Embryonic facial prominence (tissue), 1 donor: ENCODE measurements around the gene SENP8.
"Not testable (repeated sequence)": the region's sequence is repeated elsewhere in the genome, so short reads cannot be mapped to it uniquely, and the experiment has no call there.

Source experiments
- DNase-seq: peaks from one replicate; pipeline ENCODE4 v3.0.0-alpha.2; 2016; ENCODE audit errors: extremely low spot score

SENP8 gene

DNA sequence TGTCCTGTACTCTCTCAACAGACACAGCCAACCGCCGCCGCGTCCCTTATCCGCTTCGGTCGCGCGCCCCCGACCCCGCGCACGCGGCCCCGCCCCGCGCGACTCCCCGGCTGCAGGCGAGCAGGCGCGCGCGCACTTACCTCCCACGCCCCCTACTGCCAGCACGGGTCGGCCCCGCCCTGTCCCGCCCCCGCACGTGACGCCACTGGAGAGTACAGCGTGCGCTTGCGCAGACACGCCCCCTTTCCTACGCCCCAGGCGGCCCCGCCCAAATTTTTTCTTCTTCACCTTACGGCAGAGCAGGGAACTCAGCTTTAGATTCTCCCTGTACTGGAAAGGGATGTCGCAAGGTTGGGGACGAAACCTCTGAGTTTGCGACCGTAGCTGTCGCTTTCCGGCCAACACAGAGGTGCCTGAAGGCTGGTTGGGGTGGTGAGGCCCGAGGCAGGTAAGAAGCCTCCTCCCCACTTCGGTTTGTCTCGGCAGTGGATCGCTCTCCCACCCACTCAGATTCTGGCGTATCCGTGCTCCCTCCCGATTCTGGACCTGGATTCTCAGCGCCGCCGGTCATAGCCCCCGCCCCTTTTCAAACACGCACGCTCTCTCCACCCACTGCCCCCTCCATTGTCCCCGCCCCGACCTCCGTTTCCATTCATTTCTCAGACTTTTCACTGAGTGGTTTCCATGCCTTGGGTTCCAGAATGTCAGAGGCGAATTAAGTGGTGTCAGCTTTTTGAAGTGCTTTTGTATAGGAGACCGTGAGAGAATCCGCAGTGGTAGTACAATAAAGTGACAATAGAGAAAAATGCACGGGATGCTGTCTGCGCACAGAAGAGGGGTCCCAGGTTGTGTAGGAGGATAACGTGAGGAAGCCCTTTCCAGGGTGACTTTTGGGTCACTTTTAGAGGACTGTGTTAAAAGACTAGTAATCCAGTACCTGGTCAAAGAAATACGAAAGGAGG is at the start of gene SENP8, which contains the start of gene MYO9A:
TSS of gene SENP8 (plus strand) at position 387 of the 962 bp plus-strand sequence. CDS start 21,221 bp downstream, outside the sequence.
TSS of gene MYO9A (minus strand) at position 134 of the 962 bp plus-strand sequence. CDS start 71,587 bp downstream, outside the sequence.
- DNase-seq: peak; percentile 95

- no peak for DNase-seq
Measured at GRCh38 chr15:72068856-72069255, 49.3 kb upstream of the SENP8 start.

DNA sequence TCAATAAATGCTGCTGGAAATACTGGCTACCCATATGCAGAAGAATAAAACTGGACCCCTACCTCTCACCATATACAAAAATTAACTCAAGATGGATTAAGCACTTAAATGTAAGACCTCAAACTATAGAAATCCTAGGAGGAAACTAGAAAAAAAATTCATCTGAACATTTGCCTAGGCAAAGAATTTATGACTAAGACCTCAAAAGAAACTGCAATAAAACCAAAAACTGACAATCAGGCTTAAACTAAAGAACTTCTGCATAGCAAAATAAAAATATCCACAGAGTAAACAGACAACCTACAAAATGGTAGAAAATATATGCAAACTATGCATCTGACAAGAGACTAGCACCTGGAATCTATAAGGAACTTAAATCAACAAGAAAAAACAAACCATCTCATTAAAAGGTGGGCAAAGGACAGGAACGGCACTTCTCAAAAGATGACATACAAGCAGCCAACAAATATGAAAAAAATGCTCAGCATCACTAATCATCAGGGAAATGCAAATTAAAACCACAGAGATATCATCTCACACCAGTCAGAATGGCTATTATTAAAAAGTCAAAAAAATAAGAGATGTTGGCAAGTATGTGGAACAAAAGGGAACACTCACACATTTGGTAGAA is 47.3 kb upstream of the SENP8 start:
- no peak for DNase-seq

DNA sequence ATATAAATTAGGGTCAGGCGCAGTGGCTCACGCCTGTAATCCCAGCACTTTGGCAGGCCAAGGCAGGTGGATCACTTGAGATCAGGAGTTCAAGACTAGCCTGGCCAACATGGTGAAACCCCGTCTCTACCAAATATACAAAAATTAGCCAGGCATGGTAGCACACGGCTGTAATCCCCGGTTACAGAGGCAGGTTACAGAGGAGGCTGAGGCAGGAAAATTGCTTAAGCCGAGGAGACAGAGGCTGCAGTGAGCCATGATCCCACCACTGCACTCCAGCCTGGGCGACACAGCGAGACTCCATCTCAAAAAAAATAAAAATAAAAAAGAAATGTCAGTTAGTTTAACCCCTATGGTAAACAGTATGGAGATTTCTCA is 46.8 kb upstream of the SENP8 start:
- not testable (repeated sequence) for DNase-seq

DNA sequence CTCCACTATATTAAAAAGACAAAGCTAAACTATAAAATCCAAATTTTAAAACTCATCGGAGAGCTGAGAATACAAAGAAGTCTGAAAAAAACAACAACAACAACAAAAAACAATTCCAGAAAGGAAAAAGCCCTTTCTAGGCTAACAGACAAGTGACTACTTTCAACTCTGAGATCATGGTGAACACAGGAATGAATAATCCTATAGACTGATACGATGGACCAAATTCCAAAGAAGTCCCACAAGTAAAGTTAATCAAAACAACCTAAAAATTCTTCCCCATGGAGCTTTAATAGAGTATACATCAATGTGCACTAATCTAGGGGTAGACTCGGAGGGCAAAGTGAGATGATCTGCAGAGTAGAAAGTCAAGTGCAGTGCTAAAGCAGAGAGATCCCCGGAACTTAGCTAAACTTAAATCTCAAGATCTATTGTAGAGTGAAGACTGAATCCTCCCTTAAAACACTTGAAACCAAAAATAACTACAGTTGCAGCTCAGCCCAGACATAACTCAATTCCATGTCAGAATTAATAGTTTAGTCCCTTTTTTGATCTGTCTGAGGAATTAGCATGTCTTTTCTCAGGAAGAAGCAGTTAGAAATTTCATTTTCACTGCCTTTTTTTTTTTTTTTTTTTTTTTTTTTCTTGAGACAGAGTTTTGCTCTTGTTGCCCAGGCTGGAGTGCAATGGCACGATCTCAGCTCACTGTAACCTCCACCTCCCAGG is 43.7 kb upstream of the SENP8 start:
- DNase-seq: no peak

DNA sequence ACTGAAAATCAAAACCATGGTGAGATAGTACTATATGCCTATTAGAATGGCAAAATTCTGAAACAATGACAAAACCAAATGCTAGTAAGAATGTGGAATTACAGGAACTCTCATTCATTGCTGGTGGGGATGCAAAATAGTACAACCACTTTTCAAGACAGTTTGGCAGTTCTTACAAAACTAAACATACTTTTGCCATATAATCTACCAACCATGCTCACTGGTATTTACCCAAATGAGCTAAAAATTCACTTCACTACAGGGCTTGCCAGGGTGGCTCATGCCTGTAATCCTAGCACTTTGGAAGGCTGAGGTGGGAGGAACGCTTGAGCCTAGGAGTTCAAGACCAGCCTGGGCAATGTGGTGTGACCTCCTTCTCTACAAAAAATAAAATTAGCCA is 40.3 kb upstream of the SENP8 start:
- no peak for DNase-seq

GRCh38 chr15:72078887-72079286 is 39.3 kb upstream of the SENP8 start:
- DNase-seq: no peak

DNA sequence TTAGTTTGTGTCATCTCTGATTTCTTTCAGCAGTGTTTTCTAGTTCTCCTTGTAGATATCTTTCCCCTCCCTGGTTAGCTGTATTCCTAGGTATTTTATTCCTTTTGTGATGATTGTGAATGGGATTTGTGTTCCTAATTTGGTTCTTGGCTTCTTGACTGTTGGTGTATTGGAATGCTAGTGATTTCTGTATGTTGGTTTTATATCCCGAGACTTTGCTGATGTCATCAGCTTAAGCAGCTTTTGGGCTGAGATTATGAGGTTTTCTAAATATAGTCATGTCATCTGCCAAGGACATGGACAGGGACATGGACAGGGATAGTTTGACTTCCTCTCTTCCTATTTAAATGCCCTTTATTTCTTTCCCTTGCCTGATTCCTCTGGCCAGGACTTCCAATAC is 36.0 kb upstream of the SENP8 start:
- DNase-seq: no peak

- no peak for DNase-seq
Measured at GRCh38 chr15:72086010-72086697, 32.0 kb upstream of the SENP8 start.

GRCh38 chr15:72086920-72087648 is 31.1 kb upstream of the SENP8 start:
- no peak for DNase-seq

GRCh38 chr15:72092006-72092405 is 26.2 kb upstream of the SENP8 start:
- DNase-seq: no peak

DNA sequence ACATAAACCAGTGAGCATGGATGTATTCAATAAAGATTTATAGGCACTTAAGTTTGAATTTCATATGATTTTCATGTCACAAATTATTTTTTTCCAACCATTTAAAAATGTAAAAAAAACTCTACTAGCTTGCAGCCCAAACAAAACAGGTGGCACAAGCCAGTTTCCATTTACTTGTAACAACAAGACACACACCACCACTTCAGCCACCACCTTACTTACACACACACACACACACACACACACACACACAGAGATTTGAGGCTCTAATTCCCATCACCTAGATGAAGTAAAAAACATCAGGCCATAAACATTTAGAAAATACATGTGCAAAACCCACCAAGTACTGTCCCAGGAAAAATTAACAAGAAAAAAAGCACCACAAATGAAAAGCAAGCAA is 25.5 kb upstream of the SENP8 start:
- no peak for DNase-seq

GRCh38 chr15:72096796-72097195 is 21.4 kb upstream of the SENP8 start:
- no peak for DNase-seq

DNA sequence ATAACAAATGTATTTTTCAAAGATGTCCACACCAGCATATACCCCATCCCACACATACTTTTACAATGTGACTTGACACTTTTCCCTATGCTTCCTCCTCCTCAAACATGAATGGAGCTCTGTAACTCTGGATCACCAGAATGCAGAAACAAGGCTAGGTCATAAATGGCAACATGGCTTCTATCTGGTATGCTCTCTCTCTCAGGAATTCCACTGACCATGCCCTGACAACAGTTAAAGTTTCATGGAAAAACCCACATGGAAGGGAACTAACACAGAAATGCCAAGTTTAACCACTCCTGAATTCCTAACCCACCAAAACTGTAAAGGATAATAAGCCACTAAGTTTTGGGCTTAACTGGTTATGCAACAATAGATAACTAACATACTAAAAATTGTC is 20.2 kb upstream of the SENP8 start:
- DNase-seq: no peak

GRCh38 chr15:72099155-72099554 is 19.0 kb upstream of the SENP8 start:
- no peak for DNase-seq

- DNase-seq: not testable (repeated sequence)
Measured at GRCh38 chr15:72100551-72100950, 17.7 kb upstream of the SENP8 start.

DNA sequence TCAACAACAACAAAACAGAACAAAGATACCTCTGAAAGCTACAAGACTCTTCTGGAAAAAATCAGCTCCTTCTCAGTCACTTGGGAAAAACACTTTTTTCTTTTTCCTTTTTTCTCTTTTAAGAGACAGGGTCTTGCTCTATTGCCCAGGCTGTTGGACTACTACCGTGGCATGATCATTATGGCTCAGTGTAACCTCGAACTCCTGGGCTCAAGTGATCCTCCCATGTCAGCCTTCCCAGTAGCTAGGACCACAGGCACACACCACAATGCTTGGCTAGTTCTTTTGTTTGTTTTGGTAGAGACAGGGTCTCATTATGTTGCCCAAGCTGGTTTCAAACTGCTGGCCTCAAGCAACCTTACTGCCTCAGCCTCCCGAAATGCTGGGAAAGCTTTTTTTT is 13.1 kb upstream of the SENP8 start:
- DNase-seq: no peak

GRCh38 chr15:72106068-72106467 is 12.1 kb upstream of the SENP8 start:
- DNase-seq: no peak

DNA sequence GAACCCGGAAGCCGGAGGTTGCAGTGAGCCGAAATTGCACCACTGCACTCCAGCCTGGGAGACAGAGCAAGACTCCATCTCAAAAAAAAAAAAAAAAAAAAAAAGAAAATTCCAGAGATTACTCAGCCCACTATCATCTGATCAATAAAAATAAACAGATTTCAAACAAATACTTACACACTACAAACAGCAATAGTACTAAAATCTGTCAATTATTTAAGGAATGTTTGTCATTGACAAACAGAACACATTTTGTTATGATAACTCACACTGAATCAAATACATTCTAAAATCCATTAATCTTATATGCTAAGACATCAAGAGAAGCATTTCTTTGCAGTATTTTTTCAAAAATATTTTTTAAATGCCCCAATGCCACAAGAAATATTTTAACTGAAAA is 7.8 kb upstream of the SENP8 start:
- DNase-seq: no peak

DNA sequence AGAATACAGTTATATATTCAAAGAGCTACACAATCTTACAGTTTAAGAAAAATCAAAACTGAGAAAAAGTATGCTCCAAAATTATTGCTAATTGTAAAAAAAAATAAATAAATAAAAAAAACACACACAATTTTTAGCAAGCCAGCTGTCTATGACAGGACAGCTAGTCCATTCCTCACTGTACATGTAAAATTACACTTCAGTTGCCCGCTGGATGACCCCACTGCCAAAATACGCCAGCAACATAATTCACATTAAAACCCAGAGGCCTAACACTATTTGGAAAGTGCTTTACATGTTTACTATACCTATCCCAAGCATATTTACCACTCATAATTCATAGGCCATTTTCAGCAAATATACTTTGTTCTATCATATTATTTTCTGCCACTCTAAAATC is 6.1 kb upstream of the SENP8 start:
- DNase-seq: no peak

DNA sequence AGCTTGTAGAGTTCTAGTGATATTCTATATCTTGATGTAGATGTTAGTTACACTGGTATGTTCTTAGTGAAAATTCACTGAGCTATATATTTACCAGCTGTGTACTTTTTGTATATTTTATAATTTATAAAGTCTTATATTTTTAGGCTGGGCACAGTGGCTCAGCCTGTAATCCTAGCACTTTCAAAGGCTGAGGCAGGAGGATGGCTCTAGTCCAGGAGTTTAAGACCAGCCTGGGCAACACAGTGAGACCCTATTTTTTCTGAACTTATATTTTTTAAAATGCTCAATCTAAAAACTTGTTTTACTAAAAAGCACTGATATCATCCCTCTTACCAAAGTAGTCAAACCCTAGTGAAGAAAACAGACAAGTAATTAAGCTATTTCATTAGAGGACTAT is 5.4 kb upstream of the SENP8 start:
- no peak for DNase-seq
